Measurements from ENCODE around the gene ZDHHC14. TPM values are rescaled to one million over a fixed set of nuclear protein-coding genes. Genes with fewer than 3 reads are reported as not detected.

The ZDHHC14 gene
- total RNA-seq, 1 donor from 2014 or later: 1.8 TPM

DNA sequence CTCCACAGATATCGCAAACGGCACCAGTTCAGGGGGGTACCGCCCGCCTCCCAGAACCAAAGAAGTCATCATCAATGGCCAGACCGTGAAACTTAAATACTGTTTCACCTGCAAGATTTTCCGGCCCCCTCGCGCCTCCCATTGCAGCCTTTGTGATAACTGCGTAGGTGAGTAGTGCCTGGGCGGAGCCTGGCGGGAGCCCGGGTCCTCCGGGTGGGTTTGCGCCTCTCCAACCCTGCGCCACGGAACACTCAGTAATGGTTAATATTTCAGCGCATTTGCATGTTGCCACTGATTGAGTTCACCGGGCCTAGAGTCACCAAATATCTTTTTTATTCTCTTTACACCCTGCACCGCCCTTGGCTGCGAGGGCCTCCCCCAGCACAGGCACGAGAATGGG lies 212.0 kb downstream of the ZDHHC14 start:
- H3K27me3 ChIP-seq (ENCODE audit: control insufficient read depth, insufficient read depth, low read length): no peaks in the 10 kb centered on the region
- TF ChIP-seq, protein P1, sequence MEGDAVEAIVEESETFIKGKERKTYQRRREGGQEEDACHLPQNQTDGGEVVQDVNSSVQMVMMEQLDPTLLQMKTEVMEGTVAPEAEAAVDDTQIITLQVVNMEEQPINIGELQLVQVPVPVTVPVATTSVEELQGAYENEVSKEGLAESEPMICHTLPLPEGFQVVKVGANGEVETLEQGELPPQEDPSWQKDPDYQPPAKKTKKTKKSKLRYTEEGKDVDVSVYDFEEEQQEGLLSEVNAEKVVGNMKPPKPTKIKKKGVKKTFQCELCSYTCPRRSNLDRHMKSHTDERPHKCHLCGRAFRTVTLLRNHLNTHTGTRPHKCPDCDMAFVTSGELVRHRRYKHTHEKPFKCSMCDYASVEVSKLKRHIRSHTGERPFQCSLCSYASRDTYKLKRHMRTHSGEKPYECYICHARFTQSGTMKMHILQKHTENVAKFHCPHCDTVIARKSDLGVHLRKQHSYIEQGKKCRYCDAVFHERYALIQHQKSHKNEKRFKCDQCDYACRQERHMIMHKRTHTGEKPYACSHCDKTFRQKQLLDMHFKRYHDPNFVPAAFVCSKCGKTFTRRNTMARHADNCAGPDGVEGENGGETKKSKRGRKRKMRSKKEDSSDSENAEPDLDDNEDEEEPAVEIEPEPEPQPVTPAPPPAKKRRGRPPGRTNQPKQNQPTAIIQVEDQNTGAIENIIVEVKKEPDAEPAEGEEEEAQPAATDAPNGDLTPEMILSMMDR (IDR thresholded peaks at IDR 0.05; ENCODE audit: insufficient read depth, low read length, severe bottlenecking): no peak
- H3K4me3 ChIP-seq (ENCODE audit: low read depth, low read length): no peak overlapping the region
- DNase-seq (ENCODE audit: low read depth) (no peak), FAIRE-seq (no peak)
- no peaks in the 10 kb centered on the region for H3K36me3 ChIP-seq (ENCODE audit: control insufficient read depth, insufficient read depth, low read length)

DNA sequence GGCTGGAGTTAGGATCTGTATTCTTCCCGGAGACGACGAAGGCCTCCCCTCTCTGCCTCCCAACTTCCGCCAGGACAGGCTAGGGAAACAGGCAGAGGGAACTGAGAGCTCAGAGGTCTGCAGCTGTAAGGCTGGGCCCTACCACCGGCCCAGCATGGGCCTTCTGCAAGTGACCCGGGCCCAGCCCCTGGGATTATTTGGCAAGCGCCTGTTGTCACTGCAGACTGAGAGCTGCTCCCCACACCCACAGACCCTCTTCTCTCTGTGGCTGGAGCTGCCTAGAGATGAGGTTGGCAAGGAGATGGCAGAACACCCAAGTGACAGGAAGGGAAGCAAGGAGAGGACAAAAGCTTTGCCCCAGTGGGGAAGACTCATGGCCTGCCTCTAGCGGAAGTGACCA lies 212.6 kb downstream of the ZDHHC14 start:
- FAIRE-seq (no peak), DNase-seq (ENCODE audit: low read depth) (no peak)
- no peaks in the 10 kb centered on the region for H3K27me3 ChIP-seq (ENCODE audit: control insufficient read depth, insufficient read depth, low read length)
- TF ChIP-seq, protein P1 (IDR thresholded peaks at IDR 0.05; ENCODE audit: insufficient read depth, low read length, severe bottlenecking): no peak
- no peaks in the 10 kb centered on the region for H3K36me3 ChIP-seq (ENCODE audit: control insufficient read depth, insufficient read depth, low read length)
- no peak overlapping the region for H3K4me3 ChIP-seq (ENCODE audit: low read depth, low read length)

- no peaks in the 10 kb centered on the region for H3K27me3 ChIP-seq (ENCODE audit: control insufficient read depth, insufficient read depth, low read length)
- FAIRE-seq: no peak
Observed at GRCh38 chr6:157594292-157594691, 213.3 kb downstream of the ZDHHC14 start.

GRCh38 chr6:157595768-157596167 lies 214.8 kb downstream of the ZDHHC14 start:
- Histone ChIP-seq H3K36me3 (ENCODE audit: control insufficient read depth, insufficient read depth, low read length) (no peaks in the 10 kb centered on the region), H3K4me3 (ENCODE audit: low read depth, low read length) (no peak overlapping the region), H3K27me3 (ENCODE audit: control insufficient read depth, insufficient read depth, low read length) (no peaks in the 10 kb centered on the region)
- DNase-seq (ENCODE audit: low read depth): no peak
- TF ChIP-seq, protein P1 (IDR thresholded peaks at IDR 0.05; ENCODE audit: insufficient read depth, low read length, severe bottlenecking): no peak
- FAIRE-seq: no peak

More at GRCh38 chr6:157594292-157594691, 213.3 kb downstream of the ZDHHC14 start:
- no peak for DNase-seq (ENCODE audit: low read depth)
- no peaks in the 10 kb centered on the region for H3K36me3 ChIP-seq (ENCODE audit: control insufficient read depth, insufficient read depth, low read length)
- no peak overlapping the region for H3K4me3 ChIP-seq (ENCODE audit: low read depth, low read length)
- TF ChIP-seq, protein P1 (IDR thresholded peaks at IDR 0.05; ENCODE audit: insufficient read depth, low read length, severe bottlenecking): no peak

DNA sequence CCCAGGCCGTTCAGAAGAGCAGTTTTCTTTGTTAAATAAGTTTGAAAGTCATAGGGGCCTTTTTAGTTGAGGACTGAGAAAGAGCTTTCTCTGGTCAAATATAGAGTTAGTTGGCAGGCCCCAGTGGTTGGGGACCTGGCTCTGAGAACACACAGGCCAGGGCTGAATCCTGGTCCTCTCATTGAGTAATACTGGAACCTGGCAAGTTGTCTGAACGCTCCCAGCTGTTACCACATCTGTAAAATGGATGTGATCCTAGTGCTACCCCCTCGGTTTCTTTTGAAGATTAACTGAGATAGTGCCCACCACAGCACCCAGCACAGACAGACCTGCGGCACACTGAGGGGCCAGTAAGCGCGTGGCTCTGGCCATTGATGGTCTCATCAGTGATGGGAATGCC lies 215.5 kb downstream of the ZDHHC14 start:
- Histone ChIP-seq H3K4me3 (ENCODE audit: low read depth, low read length) (no peak overlapping the region), H3K36me3 (ENCODE audit: control insufficient read depth, insufficient read depth, low read length) (no peaks in the 10 kb centered on the region), H3K27me3 (ENCODE audit: control insufficient read depth, insufficient read depth, low read length) (no peaks in the 10 kb centered on the region)
- TF ChIP-seq, protein P1 (IDR thresholded peaks at IDR 0.05; ENCODE audit: insufficient read depth, low read length, severe bottlenecking): no peak
- no peak for DNase-seq (ENCODE audit: low read depth)
- FAIRE-seq: no peak

GRCh38 chr6:157596886-157597285 lies 215.9 kb downstream of the ZDHHC14 start:
- peak; percentile 93 for FAIRE-seq
- Histone ChIP-seq H3K4me3 (ENCODE audit: low read depth, low read length) (no peak overlapping the region), H3K27me3 (ENCODE audit: control insufficient read depth, insufficient read depth, low read length) (no peaks in the 10 kb centered on the region)

More at GRCh38 chr6:157596886-157597285, 215.9 kb downstream of the ZDHHC14 start:
- TF ChIP-seq, protein P1 (IDR thresholded peaks at IDR 0.05; ENCODE audit: insufficient read depth, low read length, severe bottlenecking): no peak
- no peak for DNase-seq (ENCODE audit: low read depth)
- no peaks in the 10 kb centered on the region for H3K36me3 ChIP-seq (ENCODE audit: control insufficient read depth, insufficient read depth, low read length)

All from bronchial epithelial cell (primary cell).